NCI-H1105 treated with DMSO at 0.1 percent for 48 hours (cell line): ENCODE data around the gene ABCC1.

ENCODE experiments used
- DNase-seq: peaks from one replicate; lab custom pipeline; 2025; lab: John Stamatoyannopoulos, UW

ABCC1 gene

GRCh38 chr16:16050106-16050505 is 100.7 kb downstream of the ABCC1 start:
- no peak for DNase-seq

- DNase-seq: no peak
These were observed 101.7 kb downstream of the ABCC1 start for GRCh38 chr16:16051132-16051531.

GRCh38 chr16:16052916-16053315 is 103.5 kb downstream of the ABCC1 start:
- no peak for DNase-seq

- no peak for DNase-seq
These were observed 107.7 kb downstream of the ABCC1 start for GRCh38 chr16:16057102-16057501.

GRCh38 chr16:16059160-16059559 is 109.7 kb downstream of the ABCC1 start:
- DNase-seq: no peak

GRCh38 chr16:16059895-16060590 is 110.6 kb downstream of the ABCC1 start:
- DNase-seq: no peak

GRCh38 chr16:16062023-16062937 is 112.9 kb downstream of the ABCC1 start:
- no peak for DNase-seq

GRCh38 chr16:16063683-16064082 is 114.3 kb downstream of the ABCC1 start:
- no peak for DNase-seq

- DNase-seq: no peak
These were observed 115.5 kb downstream of the ABCC1 start for GRCh38 chr16:16064874-16065384.

GRCh38 chr16:16067127-16067526 is 117.7 kb downstream of the ABCC1 start:
- DNase-seq: no peak

GRCh38 chr16:16071631-16072244 is 122.3 kb downstream of the ABCC1 start:
- no peak for DNase-seq

- DNase-seq: no peak
These were observed 123.7 kb downstream of the ABCC1 start for GRCh38 chr16:16073001-16073545.

GRCh38 chr16:16073891-16074881 is 124.8 kb downstream of the ABCC1 start:
- no peak for DNase-seq

- no peak for DNase-seq
These were observed 126.3 kb downstream of the ABCC1 start for GRCh38 chr16:16075488-16076422.

GRCh38 chr16:16076423-16076813 is 127.0 kb downstream of the ABCC1 start:
- DNase-seq: no peak

- DNase-seq: no peak
These were observed 131.1 kb downstream of the ABCC1 start for GRCh38 chr16:16080465-16081065.

GRCh38 chr16:16081141-16081540 is 131.7 kb downstream of the ABCC1 start:
- no peak for DNase-seq

- no peak for DNase-seq
These were observed 132.8 kb downstream of the ABCC1 start for GRCh38 chr16:16082255-16082654.

- no peak for DNase-seq
These were observed 134.2 kb downstream of the ABCC1 start for GRCh38 chr16:16083421-16084156.
